Spleen (tissue), 11 donors: ENCODE measurements around the gene KIAA1328. TPM values are rescaled to one million over a fixed set of nuclear protein-coding genes. Genes with fewer than 3 reads are reported as not detected.

Experiments
- DNase-seq: peaks from one replicate; pipeline ENCODE4 v3.0.0-alpha.2; 2020
- H3K27ac ChIP-seq, 8 donors: fragments of 200-600 bp; sonication (generic) in 7 of 8; 1 replicate in 4 of 8; 2 replicates in 4 of 8; pipeline versions ENCODE4 v1.5.0 to v1.8.0; 2016 to 2021; ENCODE audit warnings: inconsistent platforms in 4 of 8, mild to moderate bottlenecking in 4 of 8, moderate library complexity in 1 of 8
- H3K27me3 ChIP-seq, 7 donors: fragments of 200-600 bp; sonication (generic) in 6 of 7; replicated peaks in 1 of 7; 1 replicate in 4 of 7; 2 replicates in 3 of 7; pipeline versions ENCODE4 v1.5.0 to v1.8.0; 2016 to 2021; ENCODE audit warnings: inconsistent platforms in 3 of 7, mild to moderate bottlenecking in 1 of 7
- H3K36me3 ChIP-seq, 6 donors: fragments of 200-600 bp; sonication (generic) in 5 of 6; 1 replicate in 4 of 6; 2 replicates in 2 of 6; pipeline versions ENCODE4 v1.5.0 to v1.8.0; 2016 to 2021; ENCODE audit warnings: inconsistent platforms in 2 of 6
- H3K4me1 ChIP-seq, 6 donors: fragments of 200-600 bp; sonication (generic) in 5 of 6; 1 replicate in 3 of 6; 2 replicates in 3 of 6; pipeline versions ENCODE4 v1.5.0 to v1.8.0; 2016 to 2021; ENCODE audit warnings: inconsistent platforms in 3 of 6
- H3K4me3 ChIP-seq, 8 donors: fragments of 200-600 bp; sonication (generic) in 7 of 8; 1 replicate in 4 of 8; 2 replicates in 4 of 8; pipeline versions ENCODE4 v1.5.0 to v1.8.0; 2016 to 2021; ENCODE audit warnings: inconsistent platforms in 4 of 8, mild to moderate bottlenecking in 4 of 8, moderate library complexity in 2 of 8
- H3K9me3 ChIP-seq, 8 donors: fragments of 200-600 bp; sonication (generic) in 7 of 8; 1 replicate in 4 of 8; 2 replicates in 4 of 8; pipeline versions ENCODE4 v1.5.0 to v1.8.0; 2016 to 2021; ENCODE audit warnings: inconsistent platforms in 4 of 8
- CTCF ChIP-seq, 11 experiments: fragments of 200-600 bp in 7 of 11; fragments of 450-650 bp in 4 of 11; sonication (generic) in 4 of 11; IDR thresholded peaks in 8 of 11; conservative IDR thresholded peaks in 3 of 11; 1 replicate in 7 of 11; 2 replicates in 4 of 11; pipeline versions ENCODE4 v1.4.0 to v1.8.0; 2016 to 2021; ENCODE audit warnings: antibody characterized with exemption in 11 of 11, inconsistent platforms in 4 of 11, mild to moderate bottlenecking in 1 of 11
- POLR2A ChIP-seq, 3 donors: fragments of 450-650 bp; IDR thresholded peaks; one replicate each; pipeline ENCODE4 v1.5.1; 2017; ENCODE audit warnings: antibody characterized with exemption in 3 of 3, mild to moderate bottlenecking in 1 of 3
- POLR2AphosphoS5 ChIP-seq, 3 donors: sonication (generic); formaldehyde crosslinking; IDR thresholded peaks; one replicate each; pipeline ENCODE4 v1.5.1; 2017; ENCODE audit warnings: antibody characterized with exemption in 3 of 3
- WGBS, 5 donors: extraction: QIAGEN DNeasy Blood & Tissue Kit in 3 of 5; methylation state at CpG; one replicate each; pipeline versions ENCODE4 v1.1.5 to v1.1.7; 2013 to 2018; 5-methylcytosine and 5-hydroxymethylcytosine counted together
- intact Hi-C: fragments of 100-400 bp; cut with DNase I; formaldehyde crosslinking; loops from one replicate; pipeline ENCODE4 v1.15.0; 2023; ENCODE audit warnings: low total_unique reads
- polyA plus RNA-seq, 3 donors: library from polyadenylated mRNA; stranded (reverse); fragments of 200-250 nt; gene quantifications; one replicate each; pipeline ENCODE4 v1.2.1, GENCODE V29; 2013
- total RNA-seq, 7 donors: library from RNA; depleted of rRNA in 3 of 7; stranded (reverse); fragments of >200 nt in 3 of 7; fragmentation: NEBNext Ultra II Directional in 4 of 7; extraction: Animal tissue kit (Norgen Biotek cat#: 25700) in 4 of 7; gene quantifications; one replicate each; pipeline versions ENCODE4 v1.1.0 to v1.2.1, GENCODE V29; 2016 to 2021
- donor health status: healthy with polysubstance abuse.
- donor health status: DM: no; HTN: no; CAD: no; lungs with moderate emphysema.
- donor health status: DM: no; HTN: no; CAD: no.
- donor health status: Bipolar disorder and iron deficiency.
- donor health status: healthy.
- donor health status: DM: no; HTN: no; CAD: no.
- donor health status: DM: yes; HTN: yes; CAD: no.

KIAA1328 gene
- total and polyA plus RNA-seq, 10 donors, result 1.9 to 27.1 (median 14.9) TPM

GRCh38 chr18:36839835-36840234, 10.9 kb downstream of the KIAA1328 start:
- intact Hi-C loops, result no loop called here
- no peak overlapping the region for H3K27ac ChIP-seq
- H3K36me3 ChIP-seq, result peaks cover 0 to 43% (median 2%) of the 10 kb centered on the region in 6 donors
- TF ChIP-seq POLR2AphosphoS5 (IDR thresholded peaks at IDR 0.05) (no peak), CTCF (IDR thresholded peaks at IDR 0.05 in 8 of 11, conservative IDR thresholded peaks at IDR 0.05 in 3 of 11) (no peak), POLR2A (IDR thresholded peaks at IDR 0.05) (no peak)
- no peaks in the 10 kb centered on the region for H3K27me3 ChIP-seq
- peaks cover 0 to 21% (median 0%) of the 10 kb centered on the region in 6 donors for H3K4me1 ChIP-seq
- no peak for DNase-seq
- H3K4me3 ChIP-seq, result no peak overlapping the region
- peaks cover 0 to 10% (median 0%) of the 10 kb centered on the region in 8 donors for H3K9me3 ChIP-seq
- 96 to 99% (median 97%) methylated on average over 4 of the region's 4 CpGs for WGBS, 5 donors

- H3K27ac ChIP-seq, result peak overlapping the region in 1 of 8 donors; percentile 2
- WGBS, 5 donors, result 82 to 96% (median 89%) methylated on average over 5 of the region's 5 CpGs
- no peak overlapping the region for H3K4me3 ChIP-seq
These were observed 14.3 kb downstream of the KIAA1328 start for GRCh38 chr18:36843199-36843598.

GRCh38 chr18:36843784-36844183, 14.9 kb downstream of the KIAA1328 start:
- no peak for TF ChIP-seq POLR2A (IDR thresholded peaks at IDR 0.05)
- peak in 1 of 11 experiments; percentile 27 for TF ChIP-seq CTCF (IDR thresholded peaks at IDR 0.05 in 8 of 11, conservative IDR thresholded peaks at IDR 0.05 in 3 of 11)
- no peak for TF ChIP-seq POLR2AphosphoS5 (IDR thresholded peaks at IDR 0.05)
- DNase-seq, result no peak
- intact Hi-C loops, result no loop called here
- H3K4me3 ChIP-seq, result peak overlapping the region in 2 of 8 donors; percentile 2 to 37
- peaks cover 0 to 21% (median 0%) of the 10 kb centered on the region in 6 donors for H3K4me1 ChIP-seq
- peaks cover 0 to 22% (median 2%) of the 10 kb centered on the region in 6 donors for H3K36me3 ChIP-seq
- WGBS, 5 donors, result 70 to 93% (median 80%) methylated on average over 2 of the region's 2 CpGs
- peak overlapping the region in 2 of 8 donors; percentile 2 to 14 for H3K27ac ChIP-seq
- H3K9me3 ChIP-seq, result peaks cover 0 to 3% (median 0%) of the 10 kb centered on the region in 8 donors
- H3K27me3 ChIP-seq, result no peaks in the 10 kb centered on the region

More at GRCh38 chr18:36843199-36843598, 14.3 kb downstream of the KIAA1328 start:
- H3K9me3 ChIP-seq, result peaks cover 0 to 9% (median 0%) of the 10 kb centered on the region in 8 donors
- intact Hi-C loops, result no loop called here
- DNase-seq, result no peak
- TF ChIP-seq POLR2A (IDR thresholded peaks at IDR 0.05) (no peak), CTCF (IDR thresholded peaks at IDR 0.05 in 8 of 11, conservative IDR thresholded peaks at IDR 0.05 in 3 of 11) (no peak), POLR2AphosphoS5 (IDR thresholded peaks at IDR 0.05) (no peak)
- no peaks in the 10 kb centered on the region for H3K27me3 ChIP-seq
- H3K4me1 ChIP-seq, result peaks cover 0 to 21% (median 0%) of the 10 kb centered on the region in 6 donors
- peaks cover 0 to 22% (median 2%) of the 10 kb centered on the region in 6 donors for H3K36me3 ChIP-seq

GRCh38 chr18:36848609-36849008, 19.7 kb downstream of the KIAA1328 start:
- WGBS, 5 donors, result 91 to 97% (median 96%) methylated on average over 2 of the region's 2 CpGs
- peaks cover 0 to 28% (median 9%) of the 10 kb centered on the region in 6 donors for H3K36me3 ChIP-seq
- intact Hi-C loops, result no loop called here
- H3K9me3 ChIP-seq, result peaks cover 0 to 21% (median 12%) of the 10 kb centered on the region in 8 donors
- TF ChIP-seq POLR2AphosphoS5 (IDR thresholded peaks at IDR 0.05) (no peak), POLR2A (IDR thresholded peaks at IDR 0.05) (no peak), CTCF (IDR thresholded peaks at IDR 0.05 in 8 of 11, conservative IDR thresholded peaks at IDR 0.05 in 3 of 11) (no peak)
- no peak overlapping the region for H3K27ac ChIP-seq
- H3K27me3 ChIP-seq, result no peaks in the 10 kb centered on the region
- DNase-seq, result no peak
- peaks cover 0 to 8% (median 0%) of the 10 kb centered on the region in 6 donors for H3K4me1 ChIP-seq
- H3K4me3 ChIP-seq, result no peak overlapping the region
